ENCODE data around the gene TUB. TPM values are rescaled to one million over a fixed set of nuclear protein-coding genes. Genes with fewer than 3 reads are reported as not detected.
A peak's percentile ranks its signal among the peaks of the same experiment; 100 is the strongest.

The TUB gene
- total RNA-seq, 4 donors from 2014 or later = 8.9 to 24.4 (median 12.6) TPM

DNA sequence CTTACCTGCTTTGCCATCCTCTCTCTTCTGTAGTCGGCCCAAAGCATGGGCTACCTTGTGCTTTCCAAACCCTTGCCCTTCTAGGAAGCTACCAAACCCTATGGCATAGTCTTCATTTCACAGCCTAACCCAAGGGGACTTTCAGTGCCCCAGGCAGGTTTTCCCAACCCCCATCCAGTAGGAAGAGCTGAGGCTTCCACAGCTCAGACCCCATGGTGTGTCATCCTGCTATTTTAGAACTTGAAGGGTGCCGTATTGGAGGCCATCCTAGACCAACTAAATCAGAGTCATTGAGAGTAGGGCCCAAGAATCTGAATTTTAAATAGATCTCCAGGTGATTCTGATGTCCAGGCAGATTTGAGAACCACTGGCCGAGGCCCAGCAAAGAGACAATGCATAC, 31.9 kb upstream of the TUB start:
- no peak for DNase-seq (ENCODE audit: low spot score)
- no peak for ATAC-seq (ENCODE audit: low FRiP score)
- TF ChIP-seq, protein P1, sequence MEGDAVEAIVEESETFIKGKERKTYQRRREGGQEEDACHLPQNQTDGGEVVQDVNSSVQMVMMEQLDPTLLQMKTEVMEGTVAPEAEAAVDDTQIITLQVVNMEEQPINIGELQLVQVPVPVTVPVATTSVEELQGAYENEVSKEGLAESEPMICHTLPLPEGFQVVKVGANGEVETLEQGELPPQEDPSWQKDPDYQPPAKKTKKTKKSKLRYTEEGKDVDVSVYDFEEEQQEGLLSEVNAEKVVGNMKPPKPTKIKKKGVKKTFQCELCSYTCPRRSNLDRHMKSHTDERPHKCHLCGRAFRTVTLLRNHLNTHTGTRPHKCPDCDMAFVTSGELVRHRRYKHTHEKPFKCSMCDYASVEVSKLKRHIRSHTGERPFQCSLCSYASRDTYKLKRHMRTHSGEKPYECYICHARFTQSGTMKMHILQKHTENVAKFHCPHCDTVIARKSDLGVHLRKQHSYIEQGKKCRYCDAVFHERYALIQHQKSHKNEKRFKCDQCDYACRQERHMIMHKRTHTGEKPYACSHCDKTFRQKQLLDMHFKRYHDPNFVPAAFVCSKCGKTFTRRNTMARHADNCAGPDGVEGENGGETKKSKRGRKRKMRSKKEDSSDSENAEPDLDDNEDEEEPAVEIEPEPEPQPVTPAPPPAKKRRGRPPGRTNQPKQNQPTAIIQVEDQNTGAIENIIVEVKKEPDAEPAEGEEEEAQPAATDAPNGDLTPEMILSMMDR (IDR thresholded peaks at IDR 0.05) = no peak

DNA sequence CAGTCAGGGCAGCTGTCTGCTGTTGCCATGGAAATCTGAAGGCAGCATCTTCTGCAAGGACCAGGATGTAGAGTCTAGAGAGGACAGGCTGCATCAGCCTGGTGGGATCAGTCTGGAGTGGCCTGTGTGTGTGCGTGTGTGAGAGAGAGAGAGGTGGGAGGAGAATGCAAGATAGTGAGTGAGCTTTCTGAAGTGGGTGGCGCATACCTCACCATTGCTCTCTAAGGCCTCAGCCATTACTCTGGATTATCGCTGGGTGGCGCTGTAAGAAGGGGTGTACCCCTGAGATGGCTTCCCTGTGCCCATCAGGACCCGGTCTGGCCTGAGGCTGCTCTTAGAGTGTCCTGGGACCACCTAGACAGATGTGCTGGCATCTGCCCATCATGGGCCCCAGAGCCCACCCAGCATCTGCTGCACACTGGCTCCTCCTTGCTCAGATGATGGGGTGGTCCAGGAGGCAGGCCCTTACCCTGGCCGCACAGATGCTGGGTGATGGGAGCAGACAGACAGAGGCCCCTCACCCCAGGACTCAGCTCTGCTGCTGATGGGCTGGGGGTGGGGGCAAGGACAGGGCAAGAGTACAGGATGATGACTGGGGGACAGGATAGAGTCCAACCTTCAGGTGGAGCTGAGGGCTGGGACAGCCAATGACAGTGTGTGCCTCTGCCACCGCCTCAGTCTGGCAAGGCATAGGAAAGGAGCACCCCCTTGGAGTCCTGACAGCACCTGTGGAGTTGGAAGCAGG, 25.7 kb upstream of the TUB start:
- DNase-seq (ENCODE audit: low spot score) (no peak), ATAC-seq (ENCODE audit: low FRiP score) (no peak)
- TF ChIP-seq, protein P1 (IDR thresholded peaks at IDR 0.05) = no peak

DNA sequence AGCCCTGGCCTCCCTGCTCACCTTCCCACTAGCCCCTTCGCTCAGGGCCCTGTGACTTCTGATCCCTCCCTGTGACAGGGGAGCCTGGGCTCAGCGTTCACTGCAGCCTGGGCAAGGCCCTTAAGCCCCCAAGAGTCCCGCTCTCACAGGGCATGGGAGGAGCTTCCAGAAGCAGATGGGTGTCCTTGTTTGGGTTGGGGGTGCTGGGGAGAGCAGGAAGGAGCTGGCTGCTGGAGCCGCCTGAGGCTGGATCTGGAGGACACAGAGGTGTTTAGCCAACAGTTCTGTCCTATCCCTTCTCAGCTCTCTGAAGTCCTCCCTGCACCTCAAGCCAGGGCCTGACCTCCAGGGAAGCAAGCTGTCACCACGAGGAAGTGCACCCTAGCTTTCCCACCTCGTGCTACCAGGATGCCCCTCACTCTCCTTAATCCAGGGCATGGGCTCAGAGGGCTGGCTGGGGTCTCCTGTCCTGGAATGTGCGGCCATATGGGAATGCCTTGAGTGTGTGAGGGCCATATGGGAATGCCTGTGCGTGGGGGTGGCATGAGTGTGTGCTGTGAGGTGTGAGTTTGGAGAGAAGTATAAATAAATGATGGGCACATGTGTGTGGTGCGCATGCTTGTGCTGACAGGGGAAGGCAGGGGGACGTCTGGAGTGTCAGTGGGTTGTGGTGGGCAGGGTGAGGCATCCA, 25.0 kb upstream of the TUB start:
- DNase-seq (ENCODE audit: low spot score) (no peak), ATAC-seq (ENCODE audit: low FRiP score) (no peak)
- TF ChIP-seq, protein P1 (IDR thresholded peaks at IDR 0.05) = no peak

DNA sequence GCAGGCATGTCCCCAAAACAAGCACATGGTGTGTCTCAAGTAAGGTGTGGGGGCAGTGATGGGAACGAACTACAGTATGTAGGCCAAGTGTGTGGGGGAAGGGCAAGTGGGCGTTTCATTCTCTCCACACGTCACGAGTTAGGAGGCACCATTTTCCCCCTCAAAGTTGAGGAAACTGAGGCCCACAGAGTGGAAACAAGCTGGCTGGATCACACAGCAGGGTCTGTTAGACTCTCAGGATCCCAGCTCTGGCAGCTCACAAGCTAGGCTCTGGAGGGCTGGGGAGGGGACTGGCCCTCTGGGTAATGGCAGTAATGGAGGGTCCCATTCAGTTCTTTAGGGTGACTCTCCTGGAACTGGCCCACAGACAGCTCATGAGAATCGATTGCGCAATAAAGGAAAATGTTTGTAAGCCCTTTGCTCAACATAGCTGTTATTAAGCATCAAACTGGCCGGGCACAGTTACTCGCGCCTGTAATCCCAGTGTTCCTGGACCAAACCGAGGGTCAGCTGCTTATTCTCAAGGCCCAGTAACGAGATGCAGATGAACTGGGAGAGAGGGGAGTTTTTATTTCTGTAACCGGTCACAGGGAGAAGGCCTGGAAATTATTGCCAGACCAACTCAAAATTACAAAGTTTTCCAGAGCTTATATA, 24.1 kb upstream of the TUB start:
- peak; percentile 76 for ATAC-seq (ENCODE audit: low FRiP score)
- DNase-seq (ENCODE audit: low spot score) = no peak
- TF ChIP-seq, protein P1 (IDR thresholded peaks at IDR 0.05) = no peak

DNA sequence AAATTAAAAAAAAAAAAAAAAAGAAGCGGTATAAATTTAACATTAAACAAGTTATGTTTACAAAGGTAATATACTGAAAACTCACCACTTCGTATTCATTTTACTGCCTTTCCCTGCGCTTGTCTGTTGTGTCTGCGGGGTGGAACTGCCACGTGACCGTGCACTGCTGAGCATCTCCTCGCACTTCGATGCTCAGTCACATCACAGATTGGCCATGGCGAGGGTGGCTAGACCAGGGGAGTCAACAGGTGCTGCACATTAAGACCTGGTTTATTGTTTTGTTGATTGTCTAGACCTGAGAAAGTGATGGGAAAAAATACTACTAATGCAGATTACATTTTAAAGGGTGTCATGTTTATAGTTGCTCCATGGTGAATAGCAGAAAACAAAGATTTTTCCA, 22.8 kb upstream of the TUB start:
- DNase-seq (ENCODE audit: low spot score) (no peak), ATAC-seq (ENCODE audit: low FRiP score) (no peak)
- TF ChIP-seq, protein P1 (IDR thresholded peaks at IDR 0.05) = no peak

DNA sequence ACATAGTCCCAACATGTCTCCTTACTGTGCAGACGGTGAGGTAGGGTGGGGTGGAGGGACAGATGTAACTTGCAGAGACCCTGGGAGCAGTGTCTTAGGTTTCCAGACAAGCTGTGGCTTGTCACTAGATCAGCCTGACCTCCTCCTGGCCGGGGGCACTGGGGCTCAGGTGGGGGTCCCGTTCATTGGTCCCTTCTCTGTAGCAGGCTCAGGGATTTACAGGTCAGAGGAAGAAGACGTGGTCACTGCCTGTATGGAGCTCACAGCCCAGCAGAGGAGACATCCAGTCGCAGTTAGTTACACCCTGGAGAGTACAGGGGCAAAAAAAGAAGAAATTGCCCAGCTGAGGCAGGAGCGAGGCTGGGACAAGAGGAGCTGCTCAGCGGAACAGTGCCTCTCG, 22.0 kb upstream of the TUB start:
- TF ChIP-seq, protein P1 (IDR thresholded peaks at IDR 0.05) = no peak
- ATAC-seq (ENCODE audit: low FRiP score) (no peak), DNase-seq (ENCODE audit: low spot score) (no peak)

Measured in omental fat pad (tissue), 4 donors.